Transverse colon (tissue), 4 donors: ENCODE data around the gene UBASH3B. TPM values are rescaled to one million over a fixed set of nuclear protein-coding genes. Genes with fewer than 3 reads are reported as not detected.
A peak's percentile ranks its signal among the peaks of the same experiment; 100 is the strongest.

Experiments
- DNase-seq: peaks from one replicate; pipeline ENCODE4 v3.0.0-alpha.2; 2019
- H3K27ac ChIP-seq, 4 donors: fragments of 200-600 bp; sonication (generic); 2 replicates each; pipeline ENCODE4 v1.5.1; 2016 to 2018; ENCODE audit warnings: inconsistent platforms in 4 of 4
- H3K27me3 ChIP-seq: fragments of 200-600 bp; sonication (generic); 2 replicates; pipeline ENCODE4 v1.5.1; 2017; ENCODE audit warnings: inconsistent platforms
- H3K36me3 ChIP-seq, 4 donors: fragments of 200-600 bp; sonication (generic); 2 replicates each; pipeline ENCODE4 v1.5.1; 2017 to 2019; ENCODE audit warnings: inconsistent platforms in 4 of 4
- H3K4me1 ChIP-seq, 4 donors: fragments of 200-600 bp; sonication (generic); 2 replicates each; pipeline ENCODE4 v1.5.1; 2017 to 2020; ENCODE audit warnings: inconsistent platforms in 4 of 4
- H3K4me3 ChIP-seq, 4 donors: fragments of 200-600 bp; sonication (generic); 1 replicate in 1 of 4; 2 replicates in 3 of 4; pipeline versions ENCODE4 v1.5.1 to v1.6.1; 2017 to 2019; ENCODE audit warnings: inconsistent platforms in 4 of 4
- H3K9me3 ChIP-seq, 2 donors: fragments of 200-600 bp; sonication (generic); 2 replicates each; pipeline ENCODE4 v1.5.1; 2017 to 2019; ENCODE audit warnings: inconsistent platforms in 2 of 2
- EP300 ChIP-seq: sonication (generic); formaldehyde crosslinking; IDR thresholded peaks from one replicate; pipeline ENCODE4 v1.6.1; 2017; ENCODE audit warnings: antibody characterized with exemption, low read depth
- POLR2A ChIP-seq: fragments of 450-650 bp; IDR thresholded peaks from one replicate; pipeline ENCODE4 v1.6.1; 2016; ENCODE audit warnings: antibody characterized with exemption, mild to moderate bottlenecking, moderate library complexity
- POLR2AphosphoS5 ChIP-seq, 3 donors: sonication (generic); formaldehyde crosslinking; IDR thresholded peaks; one replicate each; pipeline ENCODE4 v1.6.1; 2016; ENCODE audit warnings: antibody characterized with exemption in 3 of 3
- WGBS, 2 donors: methylation state at CpG; one replicate each; pipeline ENCODE4 v1.1.5; 2018; ENCODE audit warnings: low coverage in 1 of 2; 5-methylcytosine and 5-hydroxymethylcytosine counted together
- in situ Hi-C, 4 donors: fragments of 200-750 bp; cut with MboI; loops; one replicate each; pipeline versions ENCODE4 v1.15.0 to v1.15.1; 2017; ENCODE audit warnings: low sequenced_read_pairs in 3 of 4, low pct_ligation_motif_present in 1 of 4, low pct_unique_long_range_greater_than_20kb in 1 of 4
- intact Hi-C: fragments of 100-400 bp; cut with DNase I; formaldehyde crosslinking; loops from one replicate; pipeline ENCODE4 v1.15.1; 2023; ENCODE audit warnings: low total_unique reads
- total RNA-seq, 4 donors: library from RNA; depleted of rRNA; stranded (reverse); fragments of >200 nt; gene quantifications; one replicate each; pipeline ENCODE4 v1.1.0, GENCODE V29; 2016
- TF ChIP-seq, protein P1 (sequence below), 5 experiments: fragments of 200-600 bp in 3 of 5; fragments of 450-650 bp in 2 of 5; sonication (generic) in 3 of 5; IDR thresholded peaks; 1 replicate in 2 of 5; 2 replicates in 3 of 5; pipeline ENCODE4 v1.5.1; 2016 to 2017; ENCODE audit warnings: antibody characterized with exemption in 5 of 5, inconsistent platforms in 3 of 5, mild to moderate bottlenecking in 2 of 5, moderate library complexity in 1 of 5

UBASH3B gene
- total RNA-seq, 4 donors from 2014 or later, result 2.0 to 101 (median 17.0) TPM

DNA sequence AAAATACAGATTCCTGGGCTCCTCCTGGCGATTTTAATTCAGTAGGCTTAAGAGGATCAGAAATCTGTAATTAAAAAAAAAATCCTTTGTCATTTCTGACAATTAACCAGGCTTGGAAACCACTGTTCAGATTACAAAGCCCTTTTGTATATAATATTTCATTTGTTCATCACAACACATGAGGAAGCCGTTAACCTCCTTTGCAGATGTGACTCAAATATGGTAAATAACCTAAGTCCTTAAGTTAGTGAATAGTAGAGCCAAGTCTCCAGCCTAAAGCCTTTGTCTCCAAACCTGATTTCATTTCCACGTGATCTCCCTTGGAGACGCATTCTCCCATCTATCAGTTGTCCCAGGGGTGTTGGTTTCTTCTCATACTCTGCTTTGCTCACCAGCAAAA is 67.6 kb downstream of the UBASH3B start:
- H3K9me3 ChIP-seq, result no peaks in the 10 kb centered on the region
- no peak overlapping the region for H3K4me3 ChIP-seq
- H3K27ac ChIP-seq, result no peak overlapping the region
- DNase-seq, result no peak
- H3K36me3 ChIP-seq, result no peaks in the 10 kb centered on the region
- WGBS, 2 donors, result 91 to 92% methylated on average over 2 to 4 of the region's 4 CpGs
- H3K4me1 ChIP-seq, result peaks cover 0 to 22% (median 9%) of the 10 kb centered on the region in 4 donors
- intact Hi-C loops (no loop called here), in situ Hi-C loops (no loop called here)
- no peak for TF ChIP-seq EP300
- no peak for TF ChIP-seq POLR2A
- no peak for TF ChIP-seq POLR2AphosphoS5 (IDR thresholded peaks at IDR 0.05)
- TF ChIP-seq, protein P1, sequence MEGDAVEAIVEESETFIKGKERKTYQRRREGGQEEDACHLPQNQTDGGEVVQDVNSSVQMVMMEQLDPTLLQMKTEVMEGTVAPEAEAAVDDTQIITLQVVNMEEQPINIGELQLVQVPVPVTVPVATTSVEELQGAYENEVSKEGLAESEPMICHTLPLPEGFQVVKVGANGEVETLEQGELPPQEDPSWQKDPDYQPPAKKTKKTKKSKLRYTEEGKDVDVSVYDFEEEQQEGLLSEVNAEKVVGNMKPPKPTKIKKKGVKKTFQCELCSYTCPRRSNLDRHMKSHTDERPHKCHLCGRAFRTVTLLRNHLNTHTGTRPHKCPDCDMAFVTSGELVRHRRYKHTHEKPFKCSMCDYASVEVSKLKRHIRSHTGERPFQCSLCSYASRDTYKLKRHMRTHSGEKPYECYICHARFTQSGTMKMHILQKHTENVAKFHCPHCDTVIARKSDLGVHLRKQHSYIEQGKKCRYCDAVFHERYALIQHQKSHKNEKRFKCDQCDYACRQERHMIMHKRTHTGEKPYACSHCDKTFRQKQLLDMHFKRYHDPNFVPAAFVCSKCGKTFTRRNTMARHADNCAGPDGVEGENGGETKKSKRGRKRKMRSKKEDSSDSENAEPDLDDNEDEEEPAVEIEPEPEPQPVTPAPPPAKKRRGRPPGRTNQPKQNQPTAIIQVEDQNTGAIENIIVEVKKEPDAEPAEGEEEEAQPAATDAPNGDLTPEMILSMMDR (IDR thresholded peaks at IDR 0.05), result no peak
- H3K27me3 ChIP-seq, result no peaks in the 10 kb centered on the region

DNA sequence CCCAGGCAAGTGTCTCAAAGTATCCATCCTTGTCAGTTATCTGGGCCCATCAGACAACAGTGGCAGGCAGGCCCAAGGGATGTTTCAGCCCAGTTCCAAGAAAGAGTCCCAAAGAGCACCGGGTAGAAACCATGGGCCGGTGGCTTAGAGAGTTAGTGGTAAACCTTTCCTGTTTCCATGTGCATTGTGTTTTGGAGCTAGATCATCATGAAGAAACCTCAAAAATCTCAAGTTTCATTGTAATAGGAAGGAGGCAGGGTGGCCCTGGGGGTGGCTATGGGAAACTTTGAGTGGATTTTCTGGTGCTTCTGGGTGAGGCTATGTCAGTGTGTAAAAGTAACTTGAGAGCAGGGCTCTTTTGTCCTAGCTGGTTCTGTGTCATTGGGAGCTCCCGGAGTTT is 68.1 kb downstream of the UBASH3B start:
- TF ChIP-seq POLR2AphosphoS5 (IDR thresholded peaks at IDR 0.05), result no peak
- TF ChIP-seq POLR2A, result no peak
- TF ChIP-seq, protein P1 (IDR thresholded peaks at IDR 0.05), result no peak
- TF ChIP-seq EP300, result no peak
- H3K9me3 ChIP-seq, result no peaks in the 10 kb centered on the region
- intact Hi-C loops, result no loop called here
- H3K4me1 ChIP-seq, result peaks cover 0 to 22% (median 9%) of the 10 kb centered on the region in 4 donors
- no peak overlapping the region for H3K27ac ChIP-seq
- H3K27me3 ChIP-seq, result no peaks in the 10 kb centered on the region
- in situ Hi-C loops, result no loop called here
- no peak overlapping the region for H3K4me3 ChIP-seq
- H3K36me3 ChIP-seq, result no peaks in the 10 kb centered on the region
- no peak for DNase-seq
- WGBS, 2 donors, result 69% methylated on average over 3 of the region's 3 CpGs; no CpG with 5 or more reads in 1 of the 2 donors

DNA sequence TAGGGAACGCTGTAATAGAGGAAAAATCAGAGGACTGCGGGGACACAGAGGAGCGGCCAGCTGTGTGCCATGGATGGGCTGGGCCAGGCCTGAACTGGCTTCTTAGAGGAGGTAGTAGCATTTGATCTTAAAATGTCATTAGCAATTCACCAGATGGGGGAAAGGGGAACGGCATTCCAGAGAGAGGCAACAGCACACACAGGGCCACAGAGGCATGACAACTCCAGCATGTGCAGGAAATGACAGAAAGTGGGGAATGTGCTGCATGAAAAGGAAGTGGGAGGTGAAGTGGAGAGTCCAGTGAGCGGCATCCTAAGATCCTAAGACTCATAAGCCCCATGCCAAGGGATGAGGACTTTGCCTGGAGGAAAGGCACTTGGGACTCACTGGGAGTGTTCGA is 69.0 kb downstream of the UBASH3B start:
- in situ Hi-C loops, result no loop called here

DNA sequence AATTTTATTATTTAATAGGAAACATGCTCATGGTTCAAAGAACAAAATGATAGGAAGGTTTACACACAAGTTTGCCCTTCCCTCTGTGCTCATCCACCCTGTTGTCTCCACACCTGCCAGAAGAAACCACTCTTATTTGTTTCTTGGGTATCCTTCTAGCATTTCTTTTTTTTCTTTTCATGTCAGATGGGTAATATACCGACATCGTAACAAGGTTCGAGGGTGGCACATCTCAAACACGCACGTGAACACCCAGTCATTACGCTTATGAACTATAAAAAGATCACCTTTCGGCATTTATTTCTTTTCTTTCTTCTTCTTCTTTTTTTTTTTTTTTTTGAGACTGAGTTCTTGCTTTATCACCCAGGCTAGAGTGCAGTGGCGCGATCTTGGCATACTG is 70.5 kb downstream of the UBASH3B start:
- WGBS, 2 donors, result 89 to 94% methylated on average over 7 to 9 of the region's 9 CpGs
- Histone ChIP-seq H3K27me3 (no peaks in the 10 kb centered on the region), H3K4me1 (peaks cover 0 to 22% (median 9%) of the 10 kb centered on the region in 4 donors), H3K27ac (peak overlapping the region in 1 of 4 donors; percentile 74), H3K4me3 (no peak overlapping the region), H3K9me3 (no peaks in the 10 kb centered on the region), H3K36me3 (no peaks in the 10 kb centered on the region)
- DNase-seq, result no peak
- no peak for TF ChIP-seq POLR2A
- TF ChIP-seq, protein P1 (IDR thresholded peaks at IDR 0.05), result no peak
- TF ChIP-seq POLR2AphosphoS5 (IDR thresholded peaks at IDR 0.05), result no peak
- TF ChIP-seq EP300, result no peak
- intact Hi-C loops (no loop called here), in situ Hi-C loops (no loop called here)

More for the DNA sequence above, 69.0 kb downstream of the UBASH3B start:
- Histone ChIP-seq H3K36me3 (no peaks in the 10 kb centered on the region), H3K4me1 (peaks cover 0 to 22% (median 9%) of the 10 kb centered on the region in 4 donors), H3K9me3 (no peaks in the 10 kb centered on the region), H3K4me3 (no peak overlapping the region), H3K27ac (no peak overlapping the region), H3K27me3 (no peaks in the 10 kb centered on the region)
- intact Hi-C loops, result no loop called here
- no peak for DNase-seq
- no peak for TF ChIP-seq EP300
- TF ChIP-seq POLR2A, result no peak
- TF ChIP-seq, protein P1 (IDR thresholded peaks at IDR 0.05), result no peak
- no peak for TF ChIP-seq POLR2AphosphoS5 (IDR thresholded peaks at IDR 0.05)
- WGBS, 2 donors, result 74 to 93% methylated on average over 3 to 6 of the region's 6 CpGs
